ENCODE measurements around the gene NT5E.

NT5E gene

DNA sequence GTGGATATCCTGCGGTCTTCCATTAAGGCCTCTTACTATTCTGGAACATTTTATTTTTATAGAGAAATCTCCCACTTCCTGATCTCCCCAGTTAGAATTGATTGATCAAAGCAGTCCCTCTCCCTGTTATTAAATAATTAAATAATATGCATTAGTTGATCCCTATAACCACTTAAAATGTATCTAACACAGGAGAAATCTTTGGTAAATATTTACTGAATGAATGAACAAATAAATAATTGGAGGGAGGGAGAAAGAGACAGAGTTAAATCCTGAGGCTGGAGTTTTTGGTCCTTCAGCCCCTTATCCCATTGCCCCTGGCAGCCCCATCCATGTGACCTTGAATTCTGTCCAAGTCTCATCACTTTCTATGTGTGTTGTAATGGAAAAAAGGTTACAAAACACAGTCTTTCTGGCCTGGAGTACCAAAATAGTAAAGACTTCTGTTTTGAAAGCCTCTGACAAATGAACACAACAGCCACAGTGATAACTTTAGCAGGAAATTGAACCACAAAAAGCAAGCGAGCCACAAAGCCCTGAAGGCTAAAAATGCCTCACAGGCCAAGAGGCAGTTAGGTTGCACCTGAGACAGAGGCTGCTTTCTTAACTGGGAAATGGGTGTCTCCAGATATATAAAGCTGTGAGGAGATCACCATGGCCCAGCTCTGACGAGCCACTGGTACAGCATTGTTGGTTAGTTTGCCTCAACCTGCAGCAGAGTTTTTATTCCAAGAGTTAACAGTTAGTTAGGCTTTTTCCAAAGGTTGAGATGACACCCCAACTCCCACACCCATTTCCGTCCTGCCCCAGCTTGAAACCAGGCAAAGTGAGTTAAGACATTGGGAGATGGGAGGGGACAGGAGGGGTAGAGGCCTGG is 11.3 kb downstream of the NT5E start:
- DNase-seq = no peak

DNA sequence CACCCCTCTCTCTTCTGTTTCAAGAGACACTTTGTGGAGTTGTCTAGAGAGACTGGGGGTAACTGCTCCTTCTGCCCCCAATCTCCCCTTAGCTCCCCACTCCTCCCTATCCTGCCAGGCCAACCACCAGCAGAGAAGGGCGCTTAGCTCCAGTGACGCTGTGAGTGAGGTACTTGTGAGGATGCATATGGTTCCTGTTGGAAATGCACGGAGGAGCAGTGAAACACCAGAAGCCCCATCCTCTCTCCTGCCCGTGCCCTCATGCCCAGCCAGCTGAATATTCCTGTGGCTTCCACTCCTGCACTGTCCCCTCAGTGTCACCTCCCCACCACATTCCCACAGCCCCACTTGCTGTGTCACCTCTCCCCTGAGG is 11.9 kb downstream of the NT5E start:
- no peak for DNase-seq

- no peak for DNase-seq
Measured at GRCh38 chr6:85462673-85463072, 12.8 kb downstream of the NT5E start.

DNA sequence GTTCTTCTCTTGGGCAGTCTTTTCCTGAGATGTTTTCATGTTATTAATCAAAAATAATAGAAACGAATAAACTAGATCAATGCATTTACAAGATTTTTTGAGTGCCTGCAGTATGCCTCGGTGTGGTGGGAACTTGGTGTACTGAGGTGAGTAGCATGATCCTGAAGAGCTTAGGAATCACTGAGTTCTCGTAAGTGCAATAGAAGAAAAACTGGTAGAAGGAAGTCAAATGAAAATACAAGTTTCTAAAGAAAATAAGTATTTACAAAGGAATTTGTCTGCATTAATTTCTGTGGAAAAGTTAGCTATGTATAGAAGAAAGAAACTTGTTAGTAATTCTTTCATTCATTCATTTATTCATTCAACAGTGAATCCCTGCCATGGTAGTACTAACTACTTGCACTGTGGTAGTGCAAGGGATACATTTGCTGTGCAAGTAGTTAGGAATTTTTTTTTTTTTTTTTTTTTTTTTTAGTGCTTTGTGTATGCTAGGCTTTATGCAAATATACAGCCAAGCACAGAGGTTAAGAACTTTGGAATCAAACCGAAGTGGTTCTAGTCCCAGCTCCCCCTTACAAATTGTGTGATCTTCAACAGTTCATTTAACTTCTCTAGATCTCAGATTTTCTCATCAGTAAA is 13.9 kb downstream of the NT5E start:
- no peak for DNase-seq

DNA sequence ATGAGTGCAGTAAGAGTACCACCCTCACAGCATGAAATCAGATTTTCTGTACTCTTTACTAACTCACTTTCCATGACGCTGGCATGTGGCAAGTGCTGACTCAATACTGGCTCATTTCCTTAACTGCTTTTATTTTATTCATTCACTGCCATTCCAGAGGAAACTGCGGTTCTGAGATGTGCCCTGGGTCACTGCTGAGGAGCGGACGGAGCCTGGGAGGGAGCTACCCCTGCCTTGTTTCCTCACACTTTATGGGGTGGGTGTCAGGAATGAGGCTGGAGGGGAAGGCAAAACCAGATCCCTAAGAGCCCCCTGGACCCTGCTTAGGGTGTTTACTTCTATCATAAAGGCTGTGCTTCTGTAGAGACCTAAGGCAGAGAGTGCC is 14.4 kb downstream of the NT5E start:
- DNase-seq = no peak

- DNase-seq = no peak
Measured at GRCh38 chr6:85464722-85465150, 14.9 kb downstream of the NT5E start.

GRCh38 chr6:85465762-85466161 is 15.9 kb downstream of the NT5E start:
- no peak for DNase-seq

DNA sequence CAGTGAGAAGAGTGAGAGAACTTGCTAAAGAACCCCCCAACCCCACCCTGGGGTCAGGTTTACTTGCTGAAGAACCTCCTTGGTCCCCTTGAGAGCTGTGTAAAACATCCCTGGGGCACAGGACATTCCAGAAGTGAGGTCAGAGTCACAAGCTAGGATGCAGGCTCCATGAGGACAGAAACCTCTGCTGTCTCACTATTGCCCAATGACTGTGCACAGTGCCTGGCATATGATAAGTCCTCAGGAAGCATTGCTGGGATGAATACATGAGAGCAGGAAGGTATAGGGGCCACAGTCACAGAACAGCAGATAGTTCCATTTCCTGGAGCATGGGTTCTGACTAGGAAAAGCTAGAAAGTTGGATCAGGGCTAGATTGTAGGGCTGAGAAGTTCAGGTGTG is 18.4 kb downstream of the NT5E start:
- DNase-seq = no peak

- no peak for DNase-seq
Measured at GRCh38 chr6:85469276-85470022, 19.6 kb downstream of the NT5E start.

GRCh38 chr6:85470023-85470410 is 20.1 kb downstream of the NT5E start:
- DNase-seq = no peak

GRCh38 chr6:85472744-85473143 is 22.9 kb downstream of the NT5E start:
- no peak for DNase-seq

DNA sequence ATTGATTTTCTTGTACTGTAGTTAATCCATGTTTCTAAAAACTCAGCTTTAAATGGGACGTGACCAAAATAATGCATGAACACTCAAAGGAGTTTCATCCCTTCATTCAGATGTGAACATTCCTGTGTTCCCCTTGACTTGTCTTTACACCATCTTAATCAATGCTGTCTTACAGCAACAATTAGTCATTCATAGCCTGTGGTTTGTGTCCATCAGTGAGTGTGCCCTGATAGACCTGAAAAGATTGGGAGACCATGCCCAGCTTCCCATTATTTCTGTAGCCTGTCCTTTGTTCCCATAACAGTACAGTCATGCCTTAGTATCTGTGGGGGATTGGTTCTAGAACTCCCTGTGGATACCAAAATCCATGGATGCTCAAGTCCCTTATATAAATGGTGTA is 23.9 kb downstream of the NT5E start:
- DNase-seq = no peak

GRCh38 chr6:85476532-85476931 is 26.6 kb downstream of the NT5E start:
- no peak for DNase-seq

DNA sequence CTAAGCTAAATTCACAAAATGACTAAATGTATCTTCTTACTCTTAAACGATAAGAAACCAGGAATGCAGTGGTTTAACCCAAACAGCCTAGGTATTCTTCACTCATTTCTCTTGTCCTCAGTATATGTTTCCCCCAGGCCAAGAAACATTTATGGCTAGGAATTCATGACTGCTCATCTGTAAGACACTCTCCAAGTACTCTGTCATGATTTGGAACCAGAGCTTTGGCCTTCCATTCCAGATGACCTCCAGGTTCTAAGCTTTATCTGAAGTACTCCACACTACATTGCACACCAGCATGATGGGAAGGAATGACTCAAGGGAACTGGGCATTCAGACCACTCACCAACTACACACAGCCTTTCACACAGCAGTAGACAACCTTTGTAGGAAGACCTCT is 29.3 kb downstream of the NT5E start:
- DNase-seq = no peak

DNA sequence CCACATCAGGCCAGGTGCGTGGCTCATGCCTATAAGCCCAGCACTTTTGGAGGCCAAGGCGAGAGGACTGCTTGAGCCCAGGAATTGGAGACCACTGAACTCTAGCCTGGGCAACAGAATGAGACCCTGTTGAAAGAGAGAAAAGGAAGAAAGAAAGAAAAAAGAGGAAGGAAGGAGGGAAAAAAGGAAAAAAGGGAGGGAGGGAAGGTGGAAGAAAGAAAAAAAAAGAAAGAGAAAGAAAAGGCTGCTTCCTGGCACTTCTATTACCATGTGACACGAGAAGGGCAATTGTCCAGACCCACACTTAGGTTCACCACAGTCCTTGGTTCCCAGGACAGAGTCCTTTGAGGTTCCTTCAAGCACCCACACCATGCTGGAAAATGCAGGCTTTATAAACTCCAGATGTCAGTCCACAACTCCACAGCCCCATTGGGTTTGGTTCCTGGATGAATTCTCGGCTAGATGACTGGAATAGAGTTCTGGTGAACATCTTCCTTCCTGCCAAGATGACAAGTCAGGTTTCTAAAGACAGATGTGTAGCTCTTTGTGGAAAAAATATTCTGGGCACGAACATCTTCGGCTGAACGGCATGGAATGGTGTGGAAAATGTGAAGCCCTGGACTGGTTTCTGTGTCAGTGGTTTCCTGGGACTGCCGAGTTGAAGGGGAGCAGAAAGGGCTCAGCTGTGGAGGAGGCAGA is 32.5 kb downstream of the NT5E start:
- DNase-seq = no peak

- DNase-seq = peak; percentile 12
Measured at GRCh38 chr6:85482905-85483700, 33.2 kb downstream of the NT5E start.

DNA sequence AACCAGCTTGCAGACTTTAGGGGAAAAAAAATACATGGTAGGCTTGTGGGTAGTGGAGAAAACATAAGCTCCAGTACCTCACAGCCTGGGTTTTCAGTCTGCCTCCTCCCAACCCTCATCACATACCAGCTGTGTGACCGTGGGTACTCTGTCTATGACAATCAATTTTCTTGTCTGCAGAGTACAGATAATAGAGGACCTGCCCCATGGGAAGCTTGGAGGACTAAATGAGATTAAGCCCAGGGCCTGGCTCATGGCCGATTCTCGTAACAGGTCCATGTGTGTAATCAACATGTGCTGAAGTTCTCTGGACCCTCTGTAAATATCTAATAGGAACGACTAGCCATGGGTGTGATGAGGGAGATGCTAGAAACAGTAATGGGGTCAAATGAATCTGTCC is 34.0 kb downstream of the NT5E start:
- DNase-seq = no peak

DNA sequence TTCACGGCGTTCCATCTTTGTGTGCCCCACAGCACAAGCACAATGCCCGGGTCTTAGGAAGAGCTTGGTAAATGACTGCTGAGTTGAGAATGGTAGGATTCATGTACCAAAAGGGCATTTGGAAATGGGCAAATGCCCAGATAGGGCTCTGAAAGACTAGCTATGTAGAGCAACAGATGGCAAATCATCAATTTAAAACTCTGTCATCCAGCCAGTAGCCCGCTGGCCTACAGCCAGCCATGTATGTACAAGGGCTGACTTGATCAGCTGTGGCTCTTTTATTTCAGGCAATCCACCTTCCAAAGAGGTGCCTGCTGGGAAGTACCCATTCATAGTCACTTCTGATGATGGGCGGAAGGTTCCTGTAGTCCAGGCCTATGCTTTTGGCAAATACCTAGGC is 35.1 kb downstream of the NT5E start:
- peak; percentile 31 for DNase-seq

DNA sequence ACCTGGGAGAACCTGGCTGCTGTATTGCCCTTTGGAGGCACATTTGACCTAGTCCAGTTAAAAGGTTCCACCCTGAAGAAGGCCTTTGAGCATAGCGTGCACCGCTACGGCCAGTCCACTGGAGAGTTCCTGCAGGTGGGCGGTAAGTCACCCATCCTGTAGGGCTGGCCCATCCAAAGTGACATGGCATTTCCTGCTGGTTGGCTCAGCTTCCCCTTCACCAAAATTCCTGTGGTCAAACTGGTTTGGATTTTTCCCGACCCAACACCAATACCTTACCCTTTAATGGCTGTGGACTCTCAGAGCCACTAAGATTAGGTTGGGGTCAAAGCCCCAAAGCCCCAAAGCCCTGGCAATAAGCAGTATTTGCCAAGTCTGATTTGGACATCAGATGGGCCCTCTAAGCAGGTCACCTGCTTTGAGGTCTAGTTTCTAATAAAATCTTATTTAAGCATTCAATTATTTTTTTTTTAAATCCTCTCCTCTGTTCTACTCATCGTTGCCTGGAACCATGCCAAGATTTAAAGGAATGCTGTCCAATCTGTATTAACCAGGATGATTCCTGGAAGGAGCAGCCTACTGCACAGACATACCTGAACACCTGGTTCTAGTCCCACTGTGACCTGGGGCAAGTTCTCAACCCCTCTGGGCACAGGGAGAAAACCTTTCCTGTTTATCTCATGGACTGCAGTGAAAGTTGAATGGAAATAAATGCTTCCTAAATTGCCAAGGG is 40.8 kb downstream of the NT5E start:
- DNase-seq = no peak

GRCh38 chr6:85493389-85493788 is 43.5 kb downstream of the NT5E start:
- DNase-seq = no peak
